ENCODE measurements around the gene ADAM12. TPM values are rescaled to one million over a fixed set of nuclear protein-coding genes. Genes with fewer than 3 reads are reported as not detected.
A peak's percentile ranks its signal among the peaks of the same experiment; 100 is the strongest.

ADAM12 gene
- total and polyA plus RNA-seq, 2 experiments from 2014 or later = 0.13 to 0.87 TPM

GRCh38 chr10:126135177-126135576 is 253.1 kb downstream of the ADAM12 start:
- Mint-ChIP-seq H3K27me3 (ENCODE audit: insufficient read depth, low read depth, poor library complexity) (peaks cover 7% of the 10 kb centered on the region), H3K9me3 (peaks cover 5% of the 10 kb centered on the region), H3K4me1 (peaks cover 13% of the 10 kb centered on the region), H3K4me3 (no peak overlapping the region), H3K36me3 (ENCODE audit: low read depth) (no peaks in the 10 kb centered on the region; the same call in 2 of the 3 replicates), H3K27ac (no peak overlapping the region)
- peak; percentile 59 for DNase-seq (ENCODE audit: low spot score)
- no peak for TF ChIP-seq POLR2AphosphoS5 (IDR thresholded peaks at IDR 0.05; ENCODE audit: low read depth)
- TF ChIP-seq EZH2phosphoT487 (IDR thresholded peaks at IDR 0.05; ENCODE audit: unreplicated experiment) = no peak
- TF ChIP-seq CTCF (conservative IDR thresholded peaks at IDR 0.05; ENCODE audit: low read depth in 2 of 2) = peak; percentile 64 to 78
- TF ChIP-seq ZNF114 (CRISPR knock-in tag; IDR thresholded peaks at IDR 0.05) = no peak
- no peaks in the 10 kb centered on the region for H3K79me2 ChIP-seq (replicated peaks; ENCODE audit: insufficient read depth)
- no peaks in the 10 kb centered on the region for H3F3A ChIP-seq (replicated peaks; ENCODE audit: low read depth)
- no peak overlapping the region for H3K4me3 ChIP-seq
- peak; percentile 98 for ATAC-seq
- peaks cover 13% of the 10 kb centered on the region for H3K4me1 ChIP-seq (ENCODE audit: insufficient read depth)
- no peaks in the 10 kb centered on the region for H4K20me1 ChIP-seq (replicated peaks; ENCODE audit: insufficient read depth)
- H3K27me3 ChIP-seq (ENCODE audit: insufficient read depth) = no peaks in the 10 kb centered on the region
- H3K36me3 ChIP-seq (ENCODE audit: insufficient read depth) = no peaks in the 10 kb centered on the region
- peak overlapping the region; percentile 75 for H2AFZ ChIP-seq
- no peak overlapping the region for H3K27ac ChIP-seq (ENCODE audit: low read depth)
- no peaks in the 10 kb centered on the region for H3K9me2 ChIP-seq (ENCODE audit: insufficient read depth)
- H3K4me2 ChIP-seq = no peak overlapping the region

DNA sequence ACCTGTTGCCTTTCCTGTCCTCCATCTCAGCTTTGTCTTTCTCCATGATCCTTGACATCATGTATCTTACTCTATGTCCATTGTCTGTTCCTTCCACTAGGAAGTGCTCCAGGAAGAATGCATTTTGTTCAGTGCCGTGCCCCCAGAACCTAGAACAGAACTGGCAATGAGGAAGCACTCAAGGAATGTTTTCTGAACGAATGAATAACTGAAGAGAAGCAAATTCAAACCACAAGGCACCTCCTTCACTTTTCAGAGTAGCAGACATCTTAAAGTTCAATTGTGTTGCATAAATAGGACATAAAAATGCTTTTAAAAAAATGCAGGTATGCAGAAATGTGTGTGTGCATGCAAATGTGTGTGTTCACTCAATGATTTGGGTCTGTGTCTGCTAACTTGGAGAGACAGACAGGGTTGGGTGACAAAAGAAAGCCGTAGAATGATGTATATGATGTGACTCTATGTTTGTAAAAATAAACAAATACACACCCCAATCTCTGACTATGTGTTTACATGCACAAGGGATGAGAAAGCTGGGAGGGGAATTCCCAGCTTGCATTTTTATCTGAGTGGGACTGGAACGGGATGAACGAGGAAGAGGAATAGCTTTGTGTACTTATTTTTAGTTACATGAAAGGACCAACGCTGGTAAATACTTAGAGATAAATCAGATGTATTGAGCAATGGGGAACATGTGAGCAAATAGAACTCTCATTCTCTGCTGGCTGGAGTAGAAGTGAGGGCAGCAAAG is 254.2 kb downstream of the ADAM12 start:
- H3K4me1 Mint-ChIP-seq = peaks cover 13% of the 10 kb centered on the region
- no peak overlapping the region for H3K27ac ChIP-seq (ENCODE audit: low read depth)
- no peaks in the 10 kb centered on the region; the same call in 2 of the 3 replicates for H3K36me3 Mint-ChIP-seq (ENCODE audit: low read depth)
- no peak overlapping the region for H3K4me2 ChIP-seq
- peaks cover 5% of the 10 kb centered on the region for H3K9me3 Mint-ChIP-seq
- H3K27ac Mint-ChIP-seq = no peak overlapping the region
- DNase-seq (ENCODE audit: low spot score) = no peak
- H3K4me3 ChIP-seq = no peak overlapping the region
- H3F3A ChIP-seq (replicated peaks; ENCODE audit: low read depth) = no peaks in the 10 kb centered on the region
- ATAC-seq = no peak
- no peaks in the 10 kb centered on the region for H3K79me2 ChIP-seq (replicated peaks; ENCODE audit: insufficient read depth)
- H3K4me1 ChIP-seq (ENCODE audit: insufficient read depth) = peaks cover 13% of the 10 kb centered on the region
- H2AFZ ChIP-seq = no peak overlapping the region
- H3K9me2 ChIP-seq (ENCODE audit: insufficient read depth) = no peaks in the 10 kb centered on the region
- no peaks in the 10 kb centered on the region for H4K20me1 ChIP-seq (replicated peaks; ENCODE audit: insufficient read depth)
- no peak overlapping the region for H3K4me3 Mint-ChIP-seq
- no peaks in the 10 kb centered on the region for H3K27me3 ChIP-seq (ENCODE audit: insufficient read depth)
- no peaks in the 10 kb centered on the region for H3K36me3 ChIP-seq (ENCODE audit: insufficient read depth)
- H3K27me3 Mint-ChIP-seq (ENCODE audit: insufficient read depth, low read depth, poor library complexity) = peaks cover 7% of the 10 kb centered on the region
- no peak for TF ChIP-seq EZH2 (IDR thresholded peaks at IDR 0.05; ENCODE audit: low read depth, unreplicated experiment)
- TF ChIP-seq ZNF462 (CRISPR knock-in tag; IDR thresholded peaks at IDR 0.05) = no peak
- TF ChIP-seq NANOG (IDR thresholded peaks at IDR 0.05; ENCODE audit: borderline replicate concordance) = no peak
- TF ChIP-seq ZNF331 (CRISPR knock-in tag; IDR thresholded peaks at IDR 0.05; ENCODE audit: low read depth) = no peak
- TF ChIP-seq EZH2phosphoT487 (IDR thresholded peaks at IDR 0.05; ENCODE audit: unreplicated experiment) = no peak
- no peak for TF ChIP-seq CREB1 (CRISPR knock-in tag; IDR thresholded peaks at IDR 0.05; ENCODE audit: low read depth)
- no peak for TF ChIP-seq JUNB (IDR thresholded peaks at IDR 0.05; ENCODE audit: unreplicated experiment)
